MCF 10A (cell line): ENCODE measurements around the gene PKN1. TPM values are rescaled to one million over a fixed set of nuclear protein-coding genes. Genes with fewer than 3 reads are reported as not detected.

ENCODE experiments used
- BruUV-seq: library from RNA; stranded (reverse); fragments of 400-500 nt; replicated peaks from 2 replicates; lab custom pipeline; 2021; lab: Mats Ljungman, UMichigan
- CTCF ChIA-PET: fragments of 300-600 bp; sonication (Branson Sonifier 250); formaldehyde crosslinking; extraction: SDS; loops from one replicate; lab custom pipeline; 2021; ENCODE audit warnings: antibody characterized with exemption, inconsistent platforms; lab: Yijun Ruan, JAX
- POLR2A ChIA-PET: fragments of 300-600, 350-650 bp; sonication (Branson Sonifier 250); formaldehyde crosslinking; extraction: SDS; loops from one replicate; lab custom pipeline; 2020; ENCODE audit warnings: antibody characterized with exemption, inconsistent platforms; lab: Yijun Ruan, JAX
- DNase-seq: peaks from one replicate; pipeline ENCODE4 v3.0.0-alpha.2; 2018; ENCODE audit not compliant: unreplicated experiment
- H3K27ac Mint-ChIP-seq: one replicate; pipeline ENCODE4 v1.8.0; 2022; ENCODE audit warnings: mild to moderate bottlenecking, low read depth, mixed read lengths; ENCODE audit not compliant: unreplicated experiment
- H3K27me3 Mint-ChIP-seq: one replicate; pipeline ENCODE4 v1.8.0; 2022; ENCODE audit warnings: mixed read lengths; ENCODE audit not compliant: insufficient read depth, unreplicated experiment
- H3K36me3 Mint-ChIP-seq: one replicate; pipeline ENCODE4 v1.8.0; 2022; ENCODE audit warnings: mild to moderate bottlenecking, moderate library complexity, mixed read lengths; ENCODE audit not compliant: insufficient read depth, unreplicated experiment
- H3K4me1 Mint-ChIP-seq: one replicate; pipeline ENCODE4 v1.8.0; 2022; ENCODE audit warnings: mixed read lengths; ENCODE audit not compliant: insufficient read depth, unreplicated experiment
- H3K4me3 Mint-ChIP-seq: one replicate; pipeline ENCODE4 v1.8.0; 2022; ENCODE audit warnings: mild to moderate bottlenecking, moderate library complexity, mixed read lengths; ENCODE audit not compliant: unreplicated experiment
- H3K9me3 Mint-ChIP-seq: one replicate; pipeline ENCODE4 v1.8.0; 2022; ENCODE audit warnings: mixed read lengths; ENCODE audit not compliant: unreplicated experiment
- intact Hi-C: fragments of 100-400 bp; cut with micrococcal nuclease; formaldehyde crosslinking; loops from 2 replicates; pipeline ENCODE4 v1.14.1; 2022
- total RNA-seq: library from RNA; stranded (reverse); gene quantifications from 2 replicates; pipeline ENCODE4 v1.2.3, GENCODE V29; 2022
- TF ChIP-seq, protein P1 (sequence below): fragments of 200-600 bp; IDR thresholded peaks from one replicate; pipeline ENCODE4 v1.8.0; 2022; ENCODE audit warnings: antibody characterized with exemption, mild to moderate bottlenecking; ENCODE audit not compliant: unreplicated experiment

PKN1 gene
- total RNA-seq, 1 experiment from 2014 or later, result 94.8 TPM

DNA sequence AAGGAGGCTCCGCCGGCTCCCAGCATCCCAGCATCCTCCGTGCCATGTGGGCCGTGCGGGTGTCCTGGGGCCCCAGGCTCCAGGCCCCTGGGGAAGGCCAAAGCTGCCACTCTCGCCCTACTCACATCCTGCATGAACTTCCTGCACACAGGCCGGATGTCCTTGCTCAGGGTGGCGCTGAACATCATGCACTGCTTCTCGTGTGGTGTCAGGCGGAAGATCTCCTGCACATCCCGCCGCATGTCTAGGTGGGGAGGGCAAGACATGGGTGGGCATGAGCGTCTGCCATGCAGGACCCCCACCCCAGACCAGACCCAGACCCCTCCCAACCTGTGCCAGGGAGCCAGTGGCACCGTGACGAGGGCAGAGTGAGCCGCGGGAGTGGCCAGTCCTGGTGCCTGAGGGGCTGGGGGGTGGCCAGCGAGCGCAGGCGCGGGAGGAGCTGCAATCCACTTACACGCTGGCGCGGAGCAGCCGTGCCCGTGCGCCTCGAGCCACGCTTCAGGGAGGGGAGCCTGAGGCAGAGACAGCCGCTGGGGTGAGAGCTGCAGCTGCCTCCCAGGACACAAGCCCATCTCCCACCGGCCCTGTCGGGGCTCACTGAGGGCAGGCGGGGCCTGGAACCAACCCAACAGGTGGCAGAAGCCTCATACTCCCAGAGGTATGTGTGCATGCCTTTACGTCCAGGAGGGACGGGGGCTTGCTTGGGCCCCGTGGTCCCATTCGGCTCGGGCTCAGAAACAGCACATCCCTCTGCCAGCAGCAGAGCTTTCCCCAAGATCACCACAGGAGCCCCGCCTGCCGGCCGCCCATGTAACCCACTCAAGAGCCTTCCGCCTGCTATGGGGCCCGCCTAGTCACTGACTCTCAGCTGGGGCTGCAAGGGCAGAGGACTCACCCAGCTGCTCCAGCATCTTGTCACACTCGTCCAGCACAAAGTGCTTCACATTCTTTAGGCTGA lies 22.7 kb upstream of the PKN1 start:
- TF ChIP-seq, protein P1, sequence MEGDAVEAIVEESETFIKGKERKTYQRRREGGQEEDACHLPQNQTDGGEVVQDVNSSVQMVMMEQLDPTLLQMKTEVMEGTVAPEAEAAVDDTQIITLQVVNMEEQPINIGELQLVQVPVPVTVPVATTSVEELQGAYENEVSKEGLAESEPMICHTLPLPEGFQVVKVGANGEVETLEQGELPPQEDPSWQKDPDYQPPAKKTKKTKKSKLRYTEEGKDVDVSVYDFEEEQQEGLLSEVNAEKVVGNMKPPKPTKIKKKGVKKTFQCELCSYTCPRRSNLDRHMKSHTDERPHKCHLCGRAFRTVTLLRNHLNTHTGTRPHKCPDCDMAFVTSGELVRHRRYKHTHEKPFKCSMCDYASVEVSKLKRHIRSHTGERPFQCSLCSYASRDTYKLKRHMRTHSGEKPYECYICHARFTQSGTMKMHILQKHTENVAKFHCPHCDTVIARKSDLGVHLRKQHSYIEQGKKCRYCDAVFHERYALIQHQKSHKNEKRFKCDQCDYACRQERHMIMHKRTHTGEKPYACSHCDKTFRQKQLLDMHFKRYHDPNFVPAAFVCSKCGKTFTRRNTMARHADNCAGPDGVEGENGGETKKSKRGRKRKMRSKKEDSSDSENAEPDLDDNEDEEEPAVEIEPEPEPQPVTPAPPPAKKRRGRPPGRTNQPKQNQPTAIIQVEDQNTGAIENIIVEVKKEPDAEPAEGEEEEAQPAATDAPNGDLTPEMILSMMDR, result no peak
- Mint-ChIP-seq H3K27ac (no peak overlapping the region), H3K9me3 (no peaks in the 10 kb centered on the region), H3K36me3 (peaks cover 72% of the 10 kb centered on the region), H3K27me3 (no peaks in the 10 kb centered on the region), H3K4me1 (peaks cover 5% of the 10 kb centered on the region), H3K4me3 (no peak overlapping the region)
- POLR2A ChIA-PET, result interaction anchor here (0.6 kb wide), 1 partner anchor 91 kb away, joined by 3 read pairs; no protein-coding TSS in a partner anchor
- intact Hi-C loops, result no loop called here
- DNase-seq, result no peak
- no TSS peak for BruUV-seq
- CTCF ChIA-PET, result interaction anchor here (0.6 kb wide), 2 partner anchors 27 to 1348 kb away, joined by 3 to 4 read pairs; no protein-coding TSS in a partner anchor

DNA sequence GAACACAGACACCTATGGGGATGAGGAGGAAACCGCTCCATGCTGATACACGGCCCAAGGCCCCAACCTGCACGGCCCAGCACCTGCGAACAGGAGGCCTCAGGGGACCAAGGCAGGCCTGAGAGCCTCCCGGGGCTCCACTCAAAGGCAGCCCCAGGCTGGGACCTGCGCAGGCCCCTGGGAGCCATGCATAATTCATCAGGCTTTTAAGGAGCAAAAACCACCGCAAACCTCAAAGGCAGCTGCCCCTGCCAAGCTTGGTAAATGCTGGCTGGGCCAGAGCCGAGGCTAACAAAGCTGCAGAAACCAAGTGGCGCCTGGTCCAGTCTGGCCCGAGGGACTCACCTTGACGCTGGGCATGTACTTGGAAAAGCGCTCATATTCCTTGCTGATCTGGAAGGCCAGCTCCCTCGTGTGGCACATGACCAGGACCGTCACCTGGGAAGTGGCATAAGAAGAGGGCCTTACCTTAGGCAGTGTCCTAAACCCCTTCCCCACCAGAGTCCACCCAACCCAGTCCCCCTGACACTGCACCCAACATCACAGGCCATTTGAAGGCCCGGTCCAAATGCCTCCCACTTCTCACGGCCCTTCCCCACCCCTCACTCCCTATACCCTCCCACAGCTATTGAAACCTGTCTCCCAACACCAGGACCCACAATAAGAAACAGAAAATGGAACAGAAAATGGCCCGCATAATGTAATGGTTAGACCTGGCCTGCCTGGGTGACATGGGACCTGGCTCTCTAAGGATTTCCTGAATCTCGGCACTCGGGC lies 21.8 kb upstream of the PKN1 start:
- Mint-ChIP-seq H3K27ac (no peak overlapping the region), H3K9me3 (no peaks in the 10 kb centered on the region), H3K36me3 (peaks cover 72% of the 10 kb centered on the region), H3K4me1 (peaks cover 15% of the 10 kb centered on the region), H3K27me3 (no peaks in the 10 kb centered on the region), H3K4me3 (no peak overlapping the region)
- no peak for DNase-seq
- ChIA-PET CTCF (interaction anchor here (0.6 kb wide), 1 partner anchor 98 kb away, joined by 3 read pairs; no protein-coding TSS in a partner anchor), POLR2A (interaction anchor here (0.6 kb wide), 1 partner anchor 31 kb away, joined by 3 read pairs; no protein-coding TSS in a partner anchor)
- intact Hi-C loops, result no loop called here
- TF ChIP-seq, protein P1, result no peak
- BruUV-seq, result no TSS peak

DNA sequence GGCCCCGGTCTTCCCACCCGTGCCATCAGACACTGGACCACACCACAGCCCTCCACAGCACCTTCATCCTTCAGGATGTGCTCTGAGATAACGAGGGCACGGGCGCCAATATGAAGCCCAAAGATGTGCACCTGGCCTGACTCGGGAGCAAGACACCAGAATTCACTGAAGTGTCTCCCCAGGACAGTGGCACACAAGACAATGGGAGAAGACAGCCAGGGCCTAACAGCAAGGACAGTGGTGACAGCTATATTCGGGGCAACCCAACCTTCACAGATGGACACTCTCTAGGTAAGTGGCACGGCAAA lies 21.2 kb upstream of the PKN1 start:
- BruUV-seq, result no TSS peak
- CTCF ChIA-PET, result interaction anchor here (0.6 kb wide), 1 partner anchor 98 kb away, joined by 3 read pairs; no protein-coding TSS in a partner anchor
- intact Hi-C loops, result no loop called here
- no peak overlapping the region for H3K4me3 Mint-ChIP-seq
- H3K9me3 Mint-ChIP-seq, result no peaks in the 10 kb centered on the region
- no peak overlapping the region for H3K27ac Mint-ChIP-seq
- POLR2A ChIA-PET, result interaction anchor here (0.6 kb wide), 1 partner anchor 31 kb away, joined by 3 read pairs; no protein-coding TSS in a partner anchor
- DNase-seq, result no peak
- TF ChIP-seq, protein P1, result no peak
- peaks cover 68% of the 10 kb centered on the region for H3K36me3 Mint-ChIP-seq
- no peaks in the 10 kb centered on the region for H3K27me3 Mint-ChIP-seq
- peaks cover 19% of the 10 kb centered on the region for H3K4me1 Mint-ChIP-seq
